KG1 (cell line): ENCODE results near the gene SLFN11.
"Not testable (repeated sequence)": the region's sequence is repeated elsewhere in the genome, so short reads cannot be mapped to it uniquely, and the experiment has no call there.

Experiments
- DNase-seq: peaks from one replicate; lab custom pipeline; 2025; lab: John Stamatoyannopoulos, UW

The SLFN11 gene, protein sequence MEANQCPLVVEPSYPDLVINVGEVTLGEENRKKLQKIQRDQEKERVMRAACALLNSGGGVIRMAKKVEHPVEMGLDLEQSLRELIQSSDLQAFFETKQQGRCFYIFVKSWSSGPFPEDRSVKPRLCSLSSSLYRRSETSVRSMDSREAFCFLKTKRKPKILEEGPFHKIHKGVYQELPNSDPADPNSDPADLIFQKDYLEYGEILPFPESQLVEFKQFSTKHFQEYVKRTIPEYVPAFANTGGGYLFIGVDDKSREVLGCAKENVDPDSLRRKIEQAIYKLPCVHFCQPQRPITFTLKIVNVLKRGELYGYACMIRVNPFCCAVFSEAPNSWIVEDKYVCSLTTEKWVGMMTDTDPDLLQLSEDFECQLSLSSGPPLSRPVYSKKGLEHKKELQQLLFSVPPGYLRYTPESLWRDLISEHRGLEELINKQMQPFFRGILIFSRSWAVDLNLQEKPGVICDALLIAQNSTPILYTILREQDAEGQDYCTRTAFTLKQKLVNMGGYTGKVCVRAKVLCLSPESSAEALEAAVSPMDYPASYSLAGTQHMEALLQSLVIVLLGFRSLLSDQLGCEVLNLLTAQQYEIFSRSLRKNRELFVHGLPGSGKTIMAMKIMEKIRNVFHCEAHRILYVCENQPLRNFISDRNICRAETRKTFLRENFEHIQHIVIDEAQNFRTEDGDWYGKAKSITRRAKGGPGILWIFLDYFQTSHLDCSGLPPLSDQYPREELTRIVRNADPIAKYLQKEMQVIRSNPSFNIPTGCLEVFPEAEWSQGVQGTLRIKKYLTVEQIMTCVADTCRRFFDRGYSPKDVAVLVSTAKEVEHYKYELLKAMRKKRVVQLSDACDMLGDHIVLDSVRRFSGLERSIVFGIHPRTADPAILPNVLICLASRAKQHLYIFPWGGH

DNA sequence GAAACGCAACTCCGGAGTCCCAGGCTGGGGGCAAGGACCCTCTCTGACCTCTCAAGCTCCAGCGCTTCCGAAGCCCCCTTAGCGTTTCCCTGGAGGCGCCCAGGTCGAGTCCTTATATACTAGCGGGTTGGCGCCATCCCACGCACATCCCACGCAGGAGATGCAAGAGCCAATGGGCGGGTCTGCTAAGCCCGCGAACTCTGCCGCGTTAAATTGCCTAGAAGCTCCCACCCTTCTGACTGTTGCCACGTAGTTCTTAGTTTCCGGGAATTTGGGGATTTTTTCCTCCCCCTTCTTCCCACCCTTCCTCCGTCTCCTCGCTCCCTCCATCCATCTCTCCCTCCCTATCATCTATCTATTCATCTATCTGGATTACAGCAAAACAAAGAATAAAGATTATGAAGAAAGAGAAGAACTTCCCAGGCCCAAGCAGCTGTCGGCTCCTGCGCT, at the start of gene SLFN11:
Gene SLFN11 (minus strand): TSS at position 88 of the 450 bp plus-strand sequence. CDS start 9,814 bp downstream, outside the sequence.
- peak; percentile 84 for DNase-seq

DNA sequence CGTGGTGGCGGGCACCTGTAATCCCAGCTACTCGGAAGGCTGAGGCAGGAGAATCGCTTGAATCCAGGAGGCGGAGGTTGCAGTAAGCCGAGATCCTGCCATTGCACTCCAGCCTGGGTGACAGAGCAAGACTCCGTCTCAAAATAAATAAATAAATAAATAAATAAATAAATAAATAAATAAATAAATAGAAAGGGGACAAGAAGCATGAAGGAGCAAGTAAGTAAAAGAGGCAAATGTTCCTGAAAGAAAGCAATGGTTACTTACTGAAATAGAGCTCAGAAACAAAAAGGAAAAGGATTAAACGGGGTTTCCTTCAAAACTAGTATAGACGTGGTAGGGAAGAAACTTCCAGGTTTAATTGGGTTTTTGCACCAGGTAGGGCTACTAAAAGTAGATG, 47.6 kb upstream of the SLFN11 start:
- not testable (repeated sequence) for DNase-seq

DNA sequence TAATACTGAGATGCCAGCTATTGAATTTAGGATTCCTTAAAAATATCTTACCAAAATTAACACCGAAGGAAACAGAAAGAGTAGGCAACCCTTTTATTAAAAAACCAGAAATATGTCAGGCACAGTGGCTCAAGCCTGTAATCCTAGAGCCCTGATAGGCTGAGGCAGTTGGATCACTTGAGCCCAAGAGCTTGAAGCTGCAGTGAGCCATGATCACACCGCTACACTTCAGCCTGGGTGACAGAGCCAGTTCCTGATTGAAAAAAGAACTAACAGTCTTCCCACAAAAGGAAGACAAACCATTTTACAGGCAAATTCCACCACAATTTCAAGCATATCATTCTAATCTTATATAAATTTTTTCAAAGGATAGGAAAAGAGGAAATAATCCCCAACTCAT, 43.2 kb upstream of the SLFN11 start:
- DNase-seq = no peak

DNA sequence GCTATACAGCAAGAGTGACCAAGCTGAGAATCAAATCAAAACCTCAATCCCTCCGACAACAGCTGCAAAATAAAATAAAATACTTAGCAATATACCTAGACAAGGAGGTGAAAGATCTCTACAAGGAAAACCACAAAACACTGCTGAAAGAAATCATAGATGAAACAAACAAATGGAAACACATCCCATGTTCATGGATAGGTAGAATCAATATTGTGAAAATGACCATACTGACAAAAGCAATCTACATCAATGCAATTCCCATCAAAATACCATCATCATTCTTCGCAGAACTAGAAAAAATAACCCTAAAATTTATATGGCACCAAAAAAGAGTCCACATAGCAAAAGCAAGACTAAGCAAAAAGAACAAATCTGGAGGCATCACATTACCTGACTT, 41.3 kb upstream of the SLFN11 start:
- not testable (repeated sequence) for DNase-seq

DNA sequence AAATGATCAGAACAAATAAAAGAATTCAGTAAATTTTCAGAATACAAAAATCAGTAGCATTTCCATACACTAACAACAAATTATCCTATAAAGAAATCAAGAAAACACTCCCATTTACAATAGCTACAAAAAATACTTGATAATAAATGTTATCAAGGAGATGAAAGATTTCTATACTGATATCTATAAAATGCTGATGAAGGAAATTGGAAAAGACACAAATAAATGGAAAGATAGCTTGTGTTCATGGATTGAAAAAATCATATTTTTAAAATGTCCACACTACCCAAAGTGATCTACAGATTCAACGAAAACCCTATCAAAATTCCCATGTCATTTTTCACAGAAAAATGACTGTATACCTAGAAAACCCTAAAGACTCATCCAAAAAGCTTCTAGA, 40.8 kb upstream of the SLFN11 start:
- no peak for DNase-seq

DNA sequence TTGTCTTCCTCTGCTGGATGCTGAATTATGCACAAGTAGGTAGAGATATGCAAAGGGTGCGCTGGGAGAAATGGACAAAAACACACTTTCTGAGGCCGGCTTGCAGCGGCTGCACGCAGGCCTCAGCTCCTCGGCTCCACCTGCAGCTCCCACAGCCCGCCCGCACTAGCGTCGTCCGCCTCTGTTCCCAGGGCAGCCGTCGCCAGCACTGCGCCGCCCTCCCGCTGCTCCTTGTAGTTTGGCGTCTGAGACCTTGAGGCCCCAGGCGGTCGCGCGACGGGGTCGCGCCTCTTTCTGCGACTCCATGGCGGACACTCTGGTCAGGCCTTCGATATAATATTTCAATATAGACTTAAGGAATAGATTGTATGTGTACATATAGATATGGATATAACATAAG, 34.1 kb upstream of the SLFN11 start:
- DNase-seq = no peak

DNA sequence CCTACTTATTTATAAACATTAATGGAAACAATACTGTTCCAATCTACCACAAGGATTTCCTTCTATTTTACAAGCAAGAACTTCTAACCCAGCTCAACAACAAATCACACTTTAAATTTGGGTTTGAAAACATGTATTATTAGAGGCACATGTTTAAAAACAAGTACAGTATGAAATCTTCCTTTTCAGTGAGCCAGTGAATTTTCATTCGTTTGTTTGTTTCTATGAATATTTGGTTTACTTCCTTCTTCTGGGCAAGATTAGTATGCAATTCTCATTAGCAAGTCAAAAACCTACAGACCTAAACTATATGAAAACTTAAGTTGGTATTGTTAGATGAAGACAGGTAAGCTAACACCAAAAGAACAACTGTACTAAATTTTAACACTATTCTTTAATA, 33.1 kb upstream of the SLFN11 start:
- no peak for DNase-seq

DNA sequence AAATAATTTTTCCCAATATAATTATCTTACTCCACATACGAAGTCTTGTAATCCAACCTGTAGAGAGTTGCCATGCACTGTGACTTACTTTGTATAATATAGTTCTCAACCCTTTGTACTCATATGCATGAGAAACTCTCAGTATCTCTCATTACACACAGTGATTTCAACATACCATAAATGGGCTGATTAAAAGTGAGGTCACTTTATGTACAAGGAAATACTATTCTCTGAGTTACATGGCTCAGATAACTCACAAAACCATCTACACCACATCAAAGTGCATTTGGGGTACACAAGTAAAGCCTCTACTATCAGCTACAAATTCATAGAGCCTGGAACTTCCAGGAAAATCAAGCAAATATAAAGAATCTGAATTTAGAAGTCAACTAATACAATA, 30.9 kb upstream of the SLFN11 start:
- no peak for DNase-seq

DNA sequence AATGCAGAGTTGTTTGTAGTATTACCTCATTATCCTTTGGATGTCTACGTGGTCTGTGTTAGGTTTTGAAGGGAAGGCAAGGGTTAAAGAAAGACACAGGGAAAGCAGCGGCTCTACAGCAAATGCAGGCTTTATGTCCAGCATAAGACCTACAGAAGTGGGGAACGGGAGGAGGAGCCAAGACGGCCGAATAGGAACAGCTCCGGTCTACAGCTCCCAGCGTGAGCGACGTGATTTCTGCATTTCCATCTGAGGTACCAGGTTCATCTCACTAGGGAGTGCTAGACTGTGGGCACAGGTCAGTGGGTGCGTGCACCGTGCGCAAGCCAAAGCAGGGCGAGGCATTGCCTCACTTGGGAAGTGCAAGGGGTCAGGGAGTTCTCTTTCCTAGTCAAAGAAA, 20.4 kb upstream of the SLFN11 start:
- not testable (repeated sequence) for DNase-seq

DNA sequence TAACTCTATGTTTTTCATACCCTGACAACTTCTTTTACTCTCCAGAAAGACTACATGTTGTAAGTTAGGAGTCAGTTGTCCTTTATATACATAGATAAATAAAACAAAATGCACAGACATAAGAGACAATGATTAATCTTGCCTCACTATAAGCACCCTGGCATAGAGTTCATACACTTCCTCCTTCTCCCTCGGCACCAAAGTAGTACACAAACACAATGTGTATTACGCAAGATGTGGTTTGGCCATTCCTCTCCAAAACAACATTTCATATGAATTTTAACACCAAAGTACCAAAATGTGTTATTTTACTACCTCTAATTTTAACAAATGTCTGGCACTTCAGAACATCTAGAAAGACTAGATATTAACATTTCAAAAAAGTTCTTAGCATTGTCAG, 17.2 kb upstream of the SLFN11 start:
- DNase-seq = peak; percentile 31

DNA sequence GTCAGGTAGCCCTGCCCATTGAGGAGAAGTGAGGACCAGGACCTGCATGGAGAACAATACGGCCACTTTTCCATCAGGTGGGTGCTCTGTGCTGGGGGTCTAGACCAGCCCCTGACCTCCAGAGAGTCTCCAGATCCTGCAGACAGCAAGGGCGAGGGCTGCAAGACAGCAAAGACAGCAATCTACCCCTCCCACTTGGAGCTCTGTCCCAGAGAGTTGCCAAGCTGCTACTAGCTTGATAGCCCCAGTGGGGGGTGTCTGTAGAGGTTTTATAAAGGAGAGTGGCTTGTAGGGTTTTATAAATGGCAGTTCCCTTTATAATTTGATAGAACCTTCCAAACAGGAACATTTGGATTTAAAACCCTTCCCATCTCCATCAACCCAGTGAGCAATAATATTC, 16.7 kb upstream of the SLFN11 start:
- DNase-seq = no peak

DNA sequence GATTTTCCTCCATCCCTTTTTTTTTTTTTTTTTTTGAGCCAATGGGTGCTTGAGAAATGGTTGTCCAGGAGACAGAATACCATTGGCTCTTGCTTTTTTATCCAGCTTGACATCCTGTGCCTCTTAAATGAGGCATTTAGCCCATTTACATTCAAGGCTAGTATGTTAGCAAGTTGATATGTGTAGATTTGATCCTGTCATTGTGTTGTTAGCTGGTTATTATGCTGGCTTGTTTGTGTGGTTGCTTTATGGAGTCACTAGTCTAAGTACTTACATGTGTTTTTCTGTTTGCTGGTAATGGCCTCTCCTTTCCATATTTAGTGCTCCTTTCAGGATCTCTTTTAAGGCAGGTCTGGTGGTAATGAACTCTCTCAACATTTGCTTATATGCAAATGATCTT, 14.1 kb upstream of the SLFN11 start:
- DNase-seq = no peak

DNA sequence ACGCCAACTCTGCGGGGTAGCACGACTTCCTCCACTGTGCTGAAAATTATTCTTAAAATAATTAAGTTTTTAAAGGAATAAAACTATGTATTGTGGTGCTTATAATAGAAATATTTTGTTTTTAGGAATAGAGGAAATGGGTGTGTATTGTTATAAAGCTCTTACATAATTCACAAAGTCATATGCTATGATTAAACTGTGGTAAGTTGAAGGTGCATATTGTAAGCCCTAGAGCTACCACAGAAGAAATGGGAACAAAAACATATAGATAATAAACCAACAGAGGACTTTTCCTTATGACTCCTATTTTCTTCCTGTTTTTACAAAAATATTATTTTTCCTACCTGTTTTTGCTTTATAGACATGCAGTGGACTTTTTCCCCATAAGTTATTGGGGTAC, 4.3 kb upstream of the SLFN11 start:
- no peak for DNase-seq

DNA sequence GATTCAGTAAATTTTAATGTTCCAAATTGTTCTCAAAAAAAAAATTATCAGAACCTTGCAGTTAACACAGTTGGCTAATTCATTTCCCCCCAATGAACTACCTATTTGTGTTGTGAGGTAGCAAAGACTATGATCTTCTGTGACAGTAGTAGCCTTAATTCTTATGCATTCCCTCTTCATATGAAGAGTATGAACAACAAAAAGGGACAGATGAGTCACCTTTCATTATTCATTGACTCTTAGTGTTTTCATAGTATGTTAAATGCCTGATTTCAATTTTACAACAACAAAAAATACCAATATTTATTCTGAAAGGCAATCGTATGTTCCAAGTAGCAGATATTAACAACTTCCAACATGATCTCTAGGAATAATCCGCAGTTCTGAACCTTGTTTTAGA, 3.6 kb upstream of the SLFN11 start:
- DNase-seq = no peak

DNA sequence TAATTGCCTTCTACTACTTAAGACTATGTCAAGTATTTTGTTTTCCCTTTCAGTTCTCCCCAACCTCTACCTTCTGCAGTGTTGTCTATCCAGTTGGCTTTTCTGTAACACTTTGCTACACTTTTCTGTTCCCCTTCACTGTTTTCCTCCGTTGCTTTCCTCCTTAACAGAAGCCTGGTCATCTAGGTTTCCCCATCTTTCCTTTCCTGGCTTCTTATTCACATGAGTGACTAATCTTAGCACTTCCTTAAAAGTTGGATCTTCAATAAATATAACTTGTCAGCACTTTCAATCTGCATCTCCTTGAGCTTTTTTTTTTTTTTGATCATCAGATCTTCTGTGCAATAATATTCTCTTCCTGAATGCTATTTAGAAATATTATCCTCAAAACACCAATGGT, 2.8 kb upstream of the SLFN11 start:
- no peak for DNase-seq

DNA sequence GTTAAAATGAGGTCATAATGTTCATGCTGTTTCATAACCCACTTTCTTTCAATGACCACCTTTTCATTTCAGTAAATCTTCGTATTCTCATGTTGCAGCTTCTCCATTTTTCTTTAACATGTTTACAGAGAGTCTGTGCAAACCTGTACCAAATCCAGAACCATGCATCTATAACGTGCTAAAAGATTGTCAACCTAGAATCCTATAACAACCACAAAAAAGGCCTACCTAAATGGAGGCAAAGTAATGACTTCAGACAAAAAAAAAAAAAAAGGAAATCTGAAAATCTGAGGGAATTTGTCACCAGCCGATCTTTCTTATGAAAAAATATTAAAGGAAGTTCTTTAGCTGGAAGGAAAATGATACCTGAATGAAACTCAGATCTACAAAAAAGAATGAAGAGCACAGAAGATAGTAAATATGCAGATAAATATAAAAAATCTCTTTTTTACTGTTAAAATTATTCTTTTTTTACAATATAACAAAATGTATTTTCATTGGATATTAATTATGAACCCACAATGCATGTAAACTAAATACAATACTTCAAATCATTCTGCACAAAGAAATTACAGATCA, 1.4 kb upstream of the SLFN11 start:
- DNase-seq = no peak

DNA sequence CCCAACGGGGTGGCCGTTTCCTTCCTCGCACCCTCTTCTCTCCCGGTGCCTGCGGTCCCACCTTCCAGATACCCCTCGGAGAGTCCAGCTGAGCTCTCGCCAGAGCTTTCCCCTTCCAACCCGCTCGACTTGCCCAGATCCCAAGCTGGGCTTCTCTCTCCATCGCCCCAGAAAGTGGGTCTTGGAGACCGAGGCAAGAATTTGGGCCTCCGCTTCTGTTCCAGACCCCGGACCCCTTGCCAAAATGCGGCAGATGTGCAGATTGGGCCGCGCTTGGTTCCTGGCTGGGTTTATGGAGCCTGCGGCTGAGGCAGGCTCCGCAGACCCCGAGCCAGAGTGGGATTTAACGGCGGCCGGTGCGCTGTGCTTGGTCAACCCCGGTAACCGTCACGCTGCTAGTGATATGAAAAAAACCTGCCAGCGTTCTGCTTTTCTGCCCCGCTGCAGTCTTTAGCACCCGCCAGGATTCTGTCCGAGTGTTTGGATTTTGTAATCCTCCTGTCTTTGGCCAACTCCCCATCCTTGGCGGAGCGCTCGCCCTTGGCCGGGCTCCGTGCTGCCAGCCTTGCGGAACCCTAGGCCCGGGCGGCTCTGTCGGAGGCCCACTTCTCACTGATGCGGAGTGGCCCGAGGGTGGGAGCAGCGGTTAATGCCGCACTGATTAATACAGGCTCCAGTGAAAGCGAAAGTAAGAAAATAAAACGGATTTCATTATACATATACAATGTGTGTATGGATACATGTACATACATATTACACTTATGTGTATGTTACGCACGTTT, 754 bp upstream of the SLFN11 start:
- DNase-seq = peak; percentile 57

DNA sequence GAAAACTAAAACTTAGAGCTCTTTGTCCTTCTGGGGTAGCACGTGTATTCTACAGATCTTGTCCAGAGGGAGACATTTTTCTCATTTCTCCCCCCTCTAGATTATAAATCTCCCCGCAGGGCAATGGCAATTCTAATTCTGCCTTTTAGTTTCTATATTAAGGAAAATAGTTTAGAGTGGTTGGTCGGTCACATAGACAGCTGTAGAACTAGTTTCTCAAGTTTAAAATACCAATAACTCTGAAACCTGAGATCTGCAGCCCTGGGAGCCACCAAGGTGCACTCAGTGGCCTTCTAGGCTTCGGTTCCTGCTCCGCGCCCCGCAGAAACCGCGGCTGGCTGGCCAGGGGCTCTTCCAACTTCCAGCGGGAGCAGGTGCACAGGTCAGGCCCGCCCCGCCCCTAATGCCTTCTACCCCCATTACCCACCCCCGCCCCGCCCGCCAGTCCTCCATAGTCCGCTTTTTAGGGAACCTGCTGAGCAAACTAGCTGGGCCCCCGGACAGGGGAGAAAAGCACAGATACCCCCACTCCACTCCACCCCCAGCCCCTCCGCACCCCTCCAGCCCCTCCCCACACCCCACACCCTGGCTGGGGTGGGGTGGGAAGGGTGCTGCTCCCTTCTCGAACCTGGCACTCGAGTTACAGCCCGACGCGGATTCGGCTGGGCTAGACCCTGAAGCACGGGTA, 431 bp downstream of the SLFN11 start:
- peak; percentile 19 for DNase-seq

DNA sequence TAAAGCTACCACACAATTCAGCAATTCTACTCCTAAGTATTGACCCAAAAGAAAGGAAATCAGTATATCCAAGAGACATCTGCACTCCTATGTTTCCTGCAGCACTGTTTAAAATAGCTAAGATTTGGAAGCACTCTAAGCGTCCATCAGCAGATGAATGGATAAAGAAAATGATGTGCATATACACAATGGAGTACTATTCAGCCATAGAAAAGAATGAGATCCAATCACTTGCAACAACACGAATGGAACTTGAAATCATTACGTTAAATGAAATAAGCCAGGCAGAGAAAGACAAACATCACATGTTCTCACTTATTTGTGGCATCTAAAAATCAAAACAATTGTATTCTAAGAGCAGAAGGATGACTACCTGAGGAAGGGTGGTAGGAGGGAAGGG, 1.5 kb downstream of the SLFN11 start:
- DNase-seq = no peak

DNA sequence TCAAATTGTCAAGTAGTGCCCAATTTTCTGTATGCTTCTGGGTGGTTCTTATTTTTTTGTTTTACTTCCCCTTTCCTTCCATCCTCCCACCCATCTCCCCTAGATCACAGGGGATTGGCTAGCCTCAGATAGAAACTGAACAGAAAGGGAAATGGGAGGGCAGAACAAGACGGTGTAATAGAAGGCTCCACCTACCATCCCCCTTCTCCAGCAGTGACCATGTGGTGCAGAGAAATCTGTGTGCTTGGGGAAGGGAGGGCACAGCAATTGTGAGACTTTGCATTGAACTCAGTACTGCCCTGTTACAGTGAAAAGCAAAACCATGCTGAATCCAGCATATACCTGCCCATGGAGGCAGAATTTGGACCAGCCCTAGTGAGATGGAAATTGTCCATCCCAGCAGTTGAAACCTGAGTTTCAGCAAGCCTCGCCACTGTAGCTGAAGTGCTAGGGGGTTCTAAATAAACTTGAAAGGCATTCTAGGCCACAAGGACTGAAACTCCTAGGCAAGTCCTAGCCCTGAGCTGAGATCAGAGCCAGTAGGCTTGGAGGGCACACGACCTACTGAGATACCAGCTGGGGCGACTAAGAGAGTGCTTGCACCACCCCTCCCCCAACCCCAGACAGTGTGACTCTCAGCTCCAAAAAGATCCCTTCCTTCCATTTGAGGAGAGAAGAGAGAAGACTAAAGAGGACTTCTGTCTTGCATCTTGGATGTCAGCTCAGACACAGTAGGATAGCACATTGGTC, 5.2 kb downstream of the SLFN11 start:
- peak; percentile 21 for DNase-seq

DNA sequence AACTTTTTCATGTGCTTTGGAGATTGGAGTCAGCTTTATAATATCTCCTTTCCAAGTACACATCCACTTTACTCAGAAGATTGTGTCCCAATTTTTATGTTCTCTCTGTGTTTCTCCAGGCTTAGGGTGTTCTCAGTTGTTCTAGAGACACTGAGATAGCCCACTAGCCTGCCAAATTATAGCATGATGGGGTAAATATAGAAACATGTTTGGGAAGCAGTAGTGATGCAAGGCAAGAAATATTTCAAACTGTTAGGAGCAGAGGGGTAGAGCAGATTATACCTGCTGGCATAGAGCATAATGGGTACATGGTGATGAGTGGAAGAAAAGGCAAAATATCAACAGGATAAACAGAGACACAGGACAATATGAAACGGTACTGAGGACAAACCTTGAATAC, 12.4 kb downstream of the SLFN11 start:
- DNase-seq = no peak
